HEK293 (cell line): Measurements from ENCODE around the gene ELK4.

Experiments used
- GLIS1 ChIP-seq: fragments of 450-650 bp; formaldehyde crosslinking; IDR thresholded peaks from 2 replicates; pipeline ENCODE4 v1.5.1; 2016; ENCODE audit warnings: missing biosample characterization, missing genetic modification characterization
- KLF16 ChIP-seq: fragments of 450-650 bp; formaldehyde crosslinking; IDR thresholded peaks from 2 replicates; pipeline ENCODE4 v1.5.1; 2017; ENCODE audit warnings: missing biosample characterization, missing genetic modification characterization
- SP3 ChIP-seq: fragments of 450-650 bp; formaldehyde crosslinking; IDR thresholded peaks from 2 replicates; pipeline ENCODE4 v1.5.1; 2016; ENCODE audit warnings: missing biosample characterization, missing genetic modification characterization
- ZBTB8A ChIP-seq: fragments of 450-650 bp; formaldehyde crosslinking; IDR thresholded peaks from 2 replicates; pipeline ENCODE4 v1.5.1; 2016; ENCODE audit warnings: missing biosample characterization, missing genetic modification characterization
- ZFP3 ChIP-seq: fragments of 450-650 bp; formaldehyde crosslinking; IDR thresholded peaks from 2 replicates; pipeline ENCODE4 v1.5.1; 2016; ENCODE audit warnings: low read depth, missing biosample characterization, missing genetic modification characterization
- ZNF2 ChIP-seq: fragments of 450-650 bp; formaldehyde crosslinking; IDR thresholded peaks from 2 replicates; pipeline ENCODE4 v1.5.1; 2016; ENCODE audit warnings: missing biosample characterization, missing genetic modification characterization
- ZNF24 ChIP-seq: fragments of 450-650 bp; formaldehyde crosslinking; IDR thresholded peaks from 2 replicates; pipeline ENCODE4 v1.5.1; 2016; ENCODE audit warnings: missing biosample characterization, missing genetic modification characterization
- ZNF366 ChIP-seq: fragments of 450-650 bp; formaldehyde crosslinking; conservative IDR thresholded peaks from 2 replicates; pipeline ENCODE4 v1.5.1; 2016; ENCODE audit warnings: missing biosample characterization, missing genetic modification characterization
- ZNF394 ChIP-seq: fragments of 450-650 bp; formaldehyde crosslinking; IDR thresholded peaks from 2 replicates; pipeline ENCODE4 v1.5.1; 2016; ENCODE audit warnings: missing biosample characterization, missing genetic modification characterization, mild to moderate bottlenecking, moderate library complexity, borderline replicate concordance
- ZNF501 ChIP-seq: fragments of 450-650 bp; formaldehyde crosslinking; IDR thresholded peaks from 2 replicates; pipeline ENCODE4 v1.5.1; 2016; ENCODE audit warnings: missing biosample characterization, missing genetic modification characterization
- ZNF560 ChIP-seq: fragments of 450-650 bp; formaldehyde crosslinking; IDR thresholded peaks from 2 replicates; pipeline ENCODE4 v1.5.1; 2017; ENCODE audit warnings: missing biosample characterization, missing genetic modification characterization, borderline replicate concordance
- ZNF670 ChIP-seq: fragments of 450-650 bp; formaldehyde crosslinking; IDR thresholded peaks from 2 replicates; pipeline ENCODE4 v1.5.1; 2016; ENCODE audit warnings: missing biosample characterization, missing genetic modification characterization, low read depth
- ZNF701 ChIP-seq: fragments of 450-650 bp; formaldehyde crosslinking; IDR thresholded peaks from 2 replicates; pipeline ENCODE4 v1.5.1; 2016; ENCODE audit warnings: missing biosample characterization, missing genetic modification characterization
- ZSCAN16 ChIP-seq: fragments of 450-650 bp; formaldehyde crosslinking; IDR thresholded peaks from 2 replicates; pipeline ENCODE4 v1.5.1; 2016; ENCODE audit warnings: missing biosample characterization, missing genetic modification characterization
- TF ChIP-seq, protein P1 (sequence below): fragments of 450-650 bp; formaldehyde crosslinking; IDR thresholded peaks from 2 replicates; pipeline ENCODE4 v1.5.1; 2016; ENCODE audit warnings: missing biosample characterization, missing genetic modification characterization
- TF ChIP-seq, protein P2 (sequence below): fragments of 450-650 bp; formaldehyde crosslinking; IDR thresholded peaks from 2 replicates; pipeline ENCODE4 v1.5.1; 2016; ENCODE audit warnings: missing biosample characterization, missing genetic modification characterization
- TF ChIP-seq, protein P3 (sequence below): fragments of 450-650 bp; formaldehyde crosslinking; IDR thresholded peaks from 2 replicates; pipeline ENCODE4 v1.5.1; 2017; ENCODE audit warnings: missing biosample characterization, missing genetic modification characterization
- TF ChIP-seq, protein P4 (sequence below): fragments of 450-650 bp; formaldehyde crosslinking; IDR thresholded peaks from 2 replicates; pipeline ENCODE4 v1.5.1; 2016; ENCODE audit warnings: missing biosample characterization, missing genetic modification characterization
- TF ChIP-seq, protein P5 (sequence below): fragments of 450-650 bp; formaldehyde crosslinking; IDR thresholded peaks from 2 replicates; pipeline ENCODE4 v1.5.1; 2017; ENCODE audit warnings: missing biosample characterization, missing genetic modification characterization
- TF ChIP-seq, protein P6 (sequence below): fragments of 450-650 bp; formaldehyde crosslinking; IDR thresholded peaks from 2 replicates; pipeline ENCODE4 v1.5.1; 2016; ENCODE audit warnings: missing biosample characterization, missing genetic modification characterization, borderline replicate concordance

ELK4 gene

DNA sequence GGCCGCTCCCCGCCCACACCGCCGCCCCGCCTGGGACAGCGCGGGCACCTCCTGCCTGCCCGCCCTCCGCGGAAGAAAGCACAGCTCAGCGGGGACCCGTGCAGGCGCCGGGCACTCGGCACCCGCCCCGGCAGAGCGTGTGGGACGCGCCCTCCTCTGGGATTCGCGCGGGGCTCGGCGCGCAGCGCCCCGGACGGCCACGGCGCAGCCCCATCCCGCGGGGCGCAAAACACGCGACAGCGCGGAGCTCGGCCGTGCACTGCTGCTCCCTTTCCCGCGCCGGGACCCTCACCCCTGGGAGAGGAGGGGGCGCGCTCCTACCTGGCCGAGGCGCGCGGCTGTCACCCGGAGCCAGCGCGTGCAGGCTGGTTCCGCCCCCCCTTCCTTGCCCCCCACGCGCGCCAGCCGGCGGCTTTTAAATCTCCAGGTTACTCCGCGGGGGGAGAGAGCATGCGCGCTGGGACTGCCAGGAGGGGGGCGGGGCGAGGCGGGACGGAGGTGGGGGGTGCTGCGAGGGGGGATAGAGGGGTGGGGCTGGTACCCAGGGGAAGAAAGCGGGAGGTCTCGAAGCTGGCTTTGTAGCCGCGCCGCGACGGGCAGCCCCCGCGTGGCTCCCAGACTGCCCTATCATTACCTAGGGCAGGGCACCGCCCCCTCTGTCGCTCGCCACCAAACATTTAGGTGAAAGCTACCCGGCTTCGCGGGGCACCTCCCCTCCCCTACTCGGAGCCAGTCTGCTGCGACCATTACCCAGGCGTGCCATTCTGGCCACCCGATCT, 48.5 kb upstream of the ELK4 start, which contains the start of gene SLC45A3 (continued):
- TF ChIP-seq, protein P1, sequence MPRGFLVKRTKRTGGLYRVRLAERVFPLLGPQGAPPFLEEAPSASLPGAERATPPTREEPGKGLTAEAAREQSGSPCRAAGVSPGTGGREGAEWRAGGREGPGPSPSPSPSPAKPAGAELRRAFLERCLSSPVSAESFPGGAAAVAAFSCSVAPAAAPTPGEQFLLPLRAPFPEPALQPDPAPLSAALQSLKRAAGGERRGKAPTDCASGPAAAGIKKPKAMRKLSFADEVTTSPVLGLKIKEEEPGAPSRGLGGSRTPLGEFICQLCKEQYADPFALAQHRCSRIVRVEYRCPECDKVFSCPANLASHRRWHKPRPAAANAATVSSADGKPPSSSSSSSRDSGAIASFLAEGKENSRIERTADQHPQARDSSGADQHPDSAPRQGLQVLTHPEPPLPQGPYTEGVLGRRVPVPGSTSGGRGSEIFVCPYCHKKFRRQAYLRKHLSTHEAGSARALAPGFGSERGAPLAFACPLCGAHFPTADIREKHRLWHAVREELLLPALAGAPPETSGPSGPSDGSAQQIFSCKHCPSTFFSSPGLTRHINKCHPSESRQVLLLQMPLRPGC (tag by site-specific recombination) = no peak
- TF ChIP-seq ZNF670 (tag by site-specific recombination) (no peak), ZSCAN16 (tag by site-specific recombination) (no peak), ZNF394 (no peak), ZNF2 (no peak), ZBTB8A (tag by site-specific recombination) (0 out of 2 replicates have a peak, but pooled peaks have one; percentile 32), ZNF366 (tag by site-specific recombination) (no peak), KLF16 (tag by site-specific recombination) (peak; percentile 34; the same call in 1 of the 2 replicates), ZNF701 (tag by site-specific recombination) (no peak), SP3 (tag by site-specific recombination) (peak; percentile 42; the same call in 1 of the 2 replicates), ZNF24 (tag by site-specific recombination) (no peak), ZNF501 (tag by site-specific recombination) (no peak), GLIS1 (tag by site-specific recombination) (peak; percentile 82), ZNF560 (tag by site-specific recombination) (no peak), ZFP3 (tag by site-specific recombination) (no peak)
- TF ChIP-seq, protein P2, sequence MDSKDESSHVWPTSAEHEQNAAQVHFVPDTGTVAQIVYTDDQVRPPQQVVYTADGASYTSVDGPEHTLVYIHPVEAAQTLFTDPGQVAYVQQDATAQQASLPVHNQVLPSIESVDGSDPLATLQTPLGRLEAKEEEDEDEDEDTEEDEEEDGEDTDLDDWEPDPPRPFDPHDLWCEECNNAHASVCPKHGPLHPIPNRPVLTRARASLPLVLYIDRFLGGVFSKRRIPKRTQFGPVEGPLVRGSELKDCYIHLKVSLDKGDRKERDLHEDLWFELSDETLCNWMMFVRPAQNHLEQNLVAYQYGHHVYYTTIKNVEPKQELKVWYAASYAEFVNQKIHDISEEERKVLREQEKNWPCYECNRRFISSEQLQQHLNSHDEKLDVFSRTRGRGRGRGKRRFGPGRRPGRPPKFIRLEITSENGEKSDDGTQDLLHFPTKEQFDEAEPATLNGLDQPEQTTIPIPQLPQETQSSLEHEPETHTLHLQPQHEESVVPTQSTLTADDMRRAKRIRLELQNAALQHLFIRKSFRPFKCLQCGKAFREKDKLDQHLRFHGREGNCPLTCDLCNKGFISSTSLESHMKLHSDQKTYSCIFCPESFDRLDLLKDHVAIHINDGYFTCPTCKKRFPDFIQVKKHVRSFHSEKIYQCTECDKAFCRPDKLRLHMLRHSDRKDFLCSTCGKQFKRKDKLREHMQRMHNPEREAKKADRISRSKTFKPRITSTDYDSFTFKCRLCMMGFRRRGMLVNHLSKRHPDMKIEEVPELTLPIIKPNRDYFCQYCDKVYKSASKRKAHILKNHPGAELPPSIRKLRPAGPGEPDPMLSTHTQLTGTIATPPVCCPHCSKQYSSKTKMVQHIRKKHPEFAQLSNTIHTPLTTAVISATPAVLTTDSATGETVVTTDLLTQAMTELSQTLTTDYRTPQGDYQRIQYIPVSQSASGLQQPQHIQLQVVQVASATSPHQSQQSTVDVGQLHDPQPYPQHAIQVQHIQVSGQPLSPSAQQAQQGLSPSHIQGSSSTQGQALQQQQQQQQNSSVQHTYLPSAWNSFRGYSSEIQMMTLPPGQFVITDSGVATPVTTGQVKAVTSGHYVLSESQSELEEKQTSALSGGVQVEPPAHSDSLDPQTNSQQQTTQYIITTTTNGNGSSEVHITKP (tag by site-specific recombination) = peak; percentile 22; the same call in 1 of the 2 replicates
- TF ChIP-seq, protein P3, sequence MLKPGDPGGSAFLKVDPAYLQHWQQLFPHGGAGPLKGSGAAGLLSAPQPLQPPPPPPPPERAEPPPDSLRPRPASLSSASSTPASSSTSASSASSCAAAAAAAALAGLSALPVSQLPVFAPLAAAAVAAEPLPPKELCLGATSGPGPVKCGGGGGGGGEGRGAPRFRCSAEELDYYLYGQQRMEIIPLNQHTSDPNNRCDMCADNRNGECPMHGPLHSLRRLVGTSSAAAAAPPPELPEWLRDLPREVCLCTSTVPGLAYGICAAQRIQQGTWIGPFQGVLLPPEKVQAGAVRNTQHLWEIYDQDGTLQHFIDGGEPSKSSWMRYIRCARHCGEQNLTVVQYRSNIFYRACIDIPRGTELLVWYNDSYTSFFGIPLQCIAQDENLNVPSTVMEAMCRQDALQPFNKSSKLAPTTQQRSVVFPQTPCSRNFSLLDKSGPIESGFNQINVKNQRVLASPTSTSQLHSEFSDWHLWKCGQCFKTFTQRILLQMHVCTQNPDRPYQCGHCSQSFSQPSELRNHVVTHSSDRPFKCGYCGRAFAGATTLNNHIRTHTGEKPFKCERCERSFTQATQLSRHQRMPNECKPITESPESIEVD (tag by site-specific recombination) = no peak
- TF ChIP-seq, protein P4, sequence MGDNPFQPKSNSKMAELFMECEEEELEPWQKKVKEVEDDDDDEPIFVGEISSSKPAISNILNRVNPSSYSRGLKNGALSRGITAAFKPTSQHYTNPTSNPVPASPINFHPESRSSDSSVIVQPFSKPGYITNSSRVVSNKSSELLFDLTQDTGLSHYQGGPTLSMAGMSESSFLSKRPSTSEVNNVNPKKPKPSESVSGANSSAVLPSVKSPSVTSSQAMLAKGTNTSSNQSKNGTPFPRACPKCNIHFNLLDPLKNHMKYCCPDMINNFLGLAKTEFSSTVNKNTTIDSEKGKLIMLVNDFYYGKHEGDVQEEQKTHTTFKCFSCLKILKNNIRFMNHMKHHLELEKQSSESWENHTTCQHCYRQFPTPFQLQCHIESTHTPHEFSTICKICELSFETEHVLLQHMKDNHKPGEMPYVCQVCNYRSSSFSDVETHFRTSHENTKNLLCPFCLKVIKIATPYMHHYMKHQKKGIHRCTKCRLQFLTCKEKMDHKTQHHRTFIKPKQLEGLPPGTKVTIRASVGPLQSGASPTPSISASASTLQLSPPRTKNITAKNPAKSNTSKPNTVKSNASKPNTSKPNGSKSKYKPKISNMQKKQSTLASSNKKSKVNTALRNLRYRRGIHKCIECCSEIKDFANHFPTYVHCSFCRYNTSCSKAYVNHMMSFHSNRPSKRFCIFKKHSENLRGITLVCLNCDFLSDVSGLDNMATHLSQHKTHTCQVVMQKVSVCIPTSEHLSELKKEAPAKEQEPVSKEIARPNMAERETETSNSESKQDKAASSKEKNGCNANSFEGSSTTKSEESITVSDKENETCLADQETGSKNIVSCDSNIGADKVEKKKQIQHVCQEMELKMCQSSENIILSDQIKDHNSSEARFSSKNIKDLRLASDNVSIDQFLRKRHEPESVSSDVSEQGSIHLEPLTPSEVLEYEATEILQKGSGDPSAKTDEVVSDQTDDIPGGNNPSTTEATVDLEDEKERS (tag by site-specific recombination) = no peak
- TF ChIP-seq, protein P5, sequence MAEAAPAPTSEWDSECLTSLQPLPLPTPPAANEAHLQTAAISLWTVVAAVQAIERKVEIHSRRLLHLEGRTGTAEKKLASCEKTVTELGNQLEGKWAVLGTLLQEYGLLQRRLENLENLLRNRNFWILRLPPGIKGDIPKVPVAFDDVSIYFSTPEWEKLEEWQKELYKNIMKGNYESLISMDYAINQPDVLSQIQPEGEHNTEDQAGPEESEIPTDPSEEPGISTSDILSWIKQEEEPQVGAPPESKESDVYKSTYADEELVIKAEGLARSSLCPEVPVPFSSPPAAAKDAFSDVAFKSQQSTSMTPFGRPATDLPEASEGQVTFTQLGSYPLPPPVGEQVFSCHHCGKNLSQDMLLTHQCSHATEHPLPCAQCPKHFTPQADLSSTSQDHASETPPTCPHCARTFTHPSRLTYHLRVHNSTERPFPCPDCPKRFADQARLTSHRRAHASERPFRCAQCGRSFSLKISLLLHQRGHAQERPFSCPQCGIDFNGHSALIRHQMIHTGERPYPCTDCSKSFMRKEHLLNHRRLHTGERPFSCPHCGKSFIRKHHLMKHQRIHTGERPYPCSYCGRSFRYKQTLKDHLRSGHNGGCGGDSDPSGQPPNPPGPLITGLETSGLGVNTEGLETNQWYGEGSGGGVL (tag by site-specific recombination) = peak; percentile 76
- TF ChIP-seq, protein P6, sequence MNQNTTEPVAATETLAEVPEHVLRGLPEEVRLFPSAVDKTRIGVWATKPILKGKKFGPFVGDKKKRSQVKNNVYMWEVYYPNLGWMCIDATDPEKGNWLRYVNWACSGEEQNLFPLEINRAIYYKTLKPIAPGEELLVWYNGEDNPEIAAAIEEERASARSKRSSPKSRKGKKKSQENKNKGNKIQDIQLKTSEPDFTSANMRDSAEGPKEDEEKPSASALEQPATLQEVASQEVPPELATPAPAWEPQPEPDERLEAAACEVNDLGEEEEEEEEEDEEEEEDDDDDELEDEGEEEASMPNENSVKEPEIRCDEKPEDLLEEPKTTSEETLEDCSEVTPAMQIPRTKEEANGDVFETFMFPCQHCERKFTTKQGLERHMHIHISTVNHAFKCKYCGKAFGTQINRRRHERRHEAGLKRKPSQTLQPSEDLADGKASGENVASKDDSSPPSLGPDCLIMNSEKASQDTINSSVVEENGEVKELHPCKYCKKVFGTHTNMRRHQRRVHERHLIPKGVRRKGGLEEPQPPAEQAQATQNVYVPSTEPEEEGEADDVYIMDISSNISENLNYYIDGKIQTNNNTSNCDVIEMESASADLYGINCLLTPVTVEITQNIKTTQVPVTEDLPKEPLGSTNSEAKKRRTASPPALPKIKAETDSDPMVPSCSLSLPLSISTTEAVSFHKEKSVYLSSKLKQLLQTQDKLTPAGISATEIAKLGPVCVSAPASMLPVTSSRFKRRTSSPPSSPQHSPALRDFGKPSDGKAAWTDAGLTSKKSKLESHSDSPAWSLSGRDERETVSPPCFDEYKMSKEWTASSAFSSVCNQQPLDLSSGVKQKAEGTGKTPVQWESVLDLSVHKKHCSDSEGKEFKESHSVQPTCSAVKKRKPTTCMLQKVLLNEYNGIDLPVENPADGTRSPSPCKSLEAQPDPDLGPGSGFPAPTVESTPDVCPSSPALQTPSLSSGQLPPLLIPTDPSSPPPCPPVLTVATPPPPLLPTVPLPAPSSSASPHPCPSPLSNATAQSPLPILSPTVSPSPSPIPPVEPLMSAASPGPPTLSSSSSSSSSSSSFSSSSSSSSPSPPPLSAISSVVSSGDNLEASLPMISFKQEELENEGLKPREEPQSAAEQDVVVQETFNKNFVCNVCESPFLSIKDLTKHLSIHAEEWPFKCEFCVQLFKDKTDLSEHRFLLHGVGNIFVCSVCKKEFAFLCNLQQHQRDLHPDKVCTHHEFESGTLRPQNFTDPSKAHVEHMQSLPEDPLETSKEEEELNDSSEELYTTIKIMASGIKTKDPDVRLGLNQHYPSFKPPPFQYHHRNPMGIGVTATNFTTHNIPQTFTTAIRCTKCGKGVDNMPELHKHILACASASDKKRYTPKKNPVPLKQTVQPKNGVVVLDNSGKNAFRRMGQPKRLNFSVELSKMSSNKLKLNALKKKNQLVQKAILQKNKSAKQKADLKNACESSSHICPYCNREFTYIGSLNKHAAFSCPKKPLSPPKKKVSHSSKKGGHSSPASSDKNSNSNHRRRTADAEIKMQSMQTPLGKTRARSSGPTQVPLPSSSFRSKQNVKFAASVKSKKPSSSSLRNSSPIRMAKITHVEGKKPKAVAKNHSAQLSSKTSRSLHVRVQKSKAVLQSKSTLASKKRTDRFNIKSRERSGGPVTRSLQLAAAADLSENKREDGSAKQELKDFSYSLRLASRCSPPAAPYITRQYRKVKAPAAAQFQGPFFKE = no peak
